Measurements from ENCODE around the gene CIDEB.

Gene CIDEB

DNA sequence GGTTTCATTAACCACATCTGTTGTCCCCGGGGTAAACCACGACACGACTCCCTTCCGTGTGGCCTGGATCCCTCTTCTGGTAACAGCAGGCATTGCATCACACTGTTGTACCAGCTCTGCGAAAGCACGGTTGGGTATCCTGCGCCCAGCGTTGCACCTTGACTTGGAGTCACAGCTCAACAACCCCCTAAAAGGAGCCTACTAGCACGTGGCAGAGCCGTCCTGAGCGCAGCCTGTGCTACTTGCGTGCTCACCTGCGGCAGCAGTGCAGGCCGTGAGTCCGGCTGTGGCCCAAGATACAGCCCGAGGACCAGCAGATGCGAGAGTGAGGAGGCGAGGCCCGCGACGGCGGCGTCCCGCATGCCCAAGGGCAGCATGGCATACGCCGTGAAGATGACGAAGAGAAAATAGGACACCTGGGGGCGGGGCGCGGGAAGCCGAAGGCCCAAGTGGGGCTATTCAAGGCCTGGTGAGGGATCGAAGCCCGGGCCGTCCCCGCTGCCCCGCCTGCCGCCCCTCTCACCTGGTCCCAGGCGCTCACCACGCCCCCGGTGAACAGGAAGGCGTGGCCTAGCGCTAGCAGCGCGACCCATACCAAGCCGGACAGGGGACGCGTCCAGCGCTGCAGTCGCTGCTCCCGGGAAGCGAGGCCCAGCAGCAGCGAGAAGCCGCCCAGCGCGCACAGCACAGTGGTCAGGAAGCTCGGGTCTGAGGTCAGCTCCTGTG is 24.7 kb upstream of the CIDEB start:
- DNase-seq, result peak in 34 of 58 donors; percentile 5 to 56 (median 36)

DNA sequence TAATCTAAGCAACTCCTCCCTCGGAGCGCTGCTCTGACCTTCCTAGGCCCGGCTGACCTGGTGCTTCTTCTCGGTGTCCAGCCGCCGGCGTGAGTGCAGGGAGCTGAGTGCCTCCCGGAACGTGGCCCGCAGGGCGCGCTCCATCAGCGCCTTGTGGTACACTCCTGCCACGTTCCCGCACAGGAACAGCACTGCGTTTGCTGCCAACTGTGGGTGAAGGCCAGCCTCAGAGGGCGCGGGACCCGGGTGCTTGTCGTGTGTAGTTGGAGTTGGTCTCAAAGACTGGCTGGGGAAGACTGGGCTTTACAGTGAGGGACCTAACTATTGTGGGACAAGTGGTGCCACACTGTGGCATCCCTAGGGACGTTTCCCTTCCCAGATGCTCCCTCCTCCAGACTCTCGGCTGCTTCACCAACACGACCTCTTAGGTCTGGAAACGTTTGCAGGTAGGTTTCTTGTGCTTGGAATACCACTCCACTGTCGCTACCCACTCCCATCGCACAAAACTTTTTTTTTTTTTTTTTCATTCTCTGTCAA is 24.0 kb upstream of the CIDEB start:
- DNase-seq, result no peak

DNA sequence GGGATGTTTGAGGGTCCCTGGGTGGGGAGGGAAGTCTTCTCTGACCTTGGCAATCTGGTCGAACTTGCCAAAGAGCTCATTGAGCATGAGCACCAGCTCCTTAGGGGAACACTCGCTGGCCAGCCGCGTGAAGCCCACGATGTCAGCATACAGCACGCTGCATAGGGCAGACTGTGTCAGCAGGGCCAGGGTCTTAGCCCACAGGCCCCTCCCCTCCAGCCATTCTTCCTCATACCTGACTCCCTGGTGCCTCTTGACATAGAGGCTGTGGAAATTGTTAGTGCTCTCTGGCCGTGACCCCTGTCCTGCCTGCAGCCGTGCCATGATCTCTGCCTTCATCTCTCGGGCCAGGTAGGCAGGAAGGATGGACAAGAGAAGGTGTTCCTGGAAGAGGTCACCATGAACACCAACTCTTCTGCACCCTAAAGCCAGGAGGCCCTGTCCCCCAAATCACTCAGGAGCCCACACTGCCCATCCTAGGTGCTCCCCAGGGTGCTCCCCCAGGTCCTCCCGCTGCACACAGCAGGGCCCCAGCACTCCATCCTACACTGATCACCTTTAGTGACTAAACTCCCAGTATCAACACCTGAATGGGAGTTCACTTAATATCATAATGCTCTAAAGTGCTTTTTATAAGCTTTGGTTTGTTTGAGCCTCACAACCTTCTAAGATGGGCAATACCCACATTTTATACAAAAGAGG is 23.3 kb upstream of the CIDEB start:
- DNase-seq, result no peak

DNA sequence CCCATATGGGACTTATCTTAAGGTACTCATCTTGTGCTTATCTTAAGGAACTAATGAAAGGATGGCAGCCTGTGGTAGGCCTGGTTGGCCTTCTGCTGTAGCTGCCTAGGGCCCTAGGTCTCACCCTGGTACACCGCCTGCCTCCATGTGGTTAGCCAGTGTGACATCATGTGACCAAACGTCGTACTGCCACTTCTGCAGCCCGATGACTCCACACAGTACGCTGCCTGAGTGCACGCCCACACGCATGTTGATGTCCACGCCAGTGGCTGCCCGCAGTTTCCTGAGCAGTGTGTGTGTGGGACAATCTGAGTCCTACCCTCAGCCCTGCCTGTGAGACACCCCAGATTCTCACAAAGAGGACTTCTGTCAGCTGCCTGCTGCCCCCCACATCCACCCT is 22.0 kb upstream of the CIDEB start:
- DNase-seq, result peak in 1 of 58 donors; percentile 18

DNA sequence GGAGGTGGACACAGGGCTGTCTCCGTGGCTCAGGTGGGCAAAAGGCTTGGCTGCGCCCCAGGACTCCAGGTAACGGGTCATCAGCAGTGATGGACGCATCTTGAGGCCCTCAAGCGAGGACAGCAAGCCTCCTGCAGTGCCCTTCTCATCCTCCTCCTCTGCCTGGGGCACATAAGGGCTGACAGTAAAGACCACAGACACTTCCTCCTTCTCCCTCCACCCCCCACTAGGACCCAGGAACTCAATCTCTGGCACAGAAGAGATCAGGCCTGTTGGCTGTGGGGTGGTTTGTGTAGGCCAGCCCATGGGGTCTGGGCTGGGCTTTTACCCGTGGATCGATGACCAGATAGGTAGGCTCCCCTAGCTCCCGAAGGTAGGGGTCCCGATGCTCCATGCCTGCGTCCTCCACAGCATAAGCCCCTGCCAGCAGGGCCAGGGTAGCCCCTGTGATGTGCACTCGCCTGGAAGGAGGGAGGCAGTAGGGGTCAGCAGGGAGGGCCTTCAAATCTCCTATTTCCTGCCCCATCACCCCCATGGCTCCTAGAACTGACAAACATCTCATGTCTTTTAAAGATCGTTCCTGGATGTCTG is 21.4 kb upstream of the CIDEB start:
- no peak for DNase-seq

DNA sequence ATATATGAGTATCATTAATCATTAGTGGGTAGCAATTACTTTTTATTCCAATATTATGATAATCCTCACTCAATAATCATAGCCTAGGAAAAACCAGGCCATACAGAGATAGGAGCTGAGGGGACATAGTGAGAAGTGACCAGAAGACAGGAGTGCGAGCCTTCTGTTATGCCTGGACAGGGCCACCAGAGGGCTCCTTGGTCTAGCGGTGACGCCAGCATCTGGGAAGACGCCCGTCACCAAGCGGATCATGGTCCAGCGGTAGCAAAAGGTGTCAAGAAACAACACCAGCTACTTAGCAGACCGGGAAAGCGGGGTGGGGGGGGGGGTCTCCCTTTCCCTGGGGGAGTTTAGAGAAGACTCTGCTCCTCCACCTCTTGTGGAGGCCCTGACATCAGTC is 20.1 kb upstream of the CIDEB start:
- DNase-seq, result peak in 21 of 58 donors; percentile 9 to 65 (median 34)

DNA sequence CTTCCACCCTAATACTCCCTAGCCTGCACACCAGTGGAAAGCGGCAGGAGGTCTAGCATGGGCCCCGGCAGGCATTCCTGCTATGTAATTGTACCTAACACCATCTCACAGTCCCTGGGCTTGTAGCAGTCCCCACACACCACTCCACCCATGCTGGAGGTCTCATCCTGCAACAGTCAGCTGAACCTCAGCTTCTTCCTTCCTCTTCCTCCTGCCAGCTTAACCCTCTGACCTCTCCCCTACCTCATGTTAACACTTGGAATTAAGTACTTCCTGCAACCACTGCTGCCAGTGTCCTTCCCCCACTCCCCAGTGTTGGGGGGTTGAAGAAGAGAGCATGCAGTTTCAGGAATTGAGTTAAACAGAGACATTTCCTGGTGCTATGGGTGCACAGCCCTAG is 19.5 kb upstream of the CIDEB start:
- no peak for DNase-seq

DNA sequence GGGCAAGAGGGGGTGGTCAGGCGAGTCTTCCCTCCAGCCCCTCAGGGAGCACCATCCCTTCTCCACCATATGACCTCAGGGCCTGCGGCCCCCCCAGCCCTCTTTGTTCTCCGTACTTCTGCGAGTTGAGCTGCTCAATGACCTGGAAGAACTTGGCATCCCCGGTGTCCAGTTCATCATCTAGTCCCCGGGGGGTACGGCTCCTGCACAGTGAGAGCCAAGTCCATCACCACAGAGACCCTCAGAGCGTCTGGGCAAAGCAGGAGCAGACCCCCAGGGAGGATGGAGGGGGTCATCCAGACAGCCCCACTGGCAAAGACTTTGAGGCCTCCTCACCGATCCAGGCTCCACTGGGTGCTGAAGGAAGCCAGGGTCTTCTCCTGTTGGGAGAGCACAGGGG is 18.2 kb upstream of the CIDEB start:
- DNase-seq, result no peak

DNA sequence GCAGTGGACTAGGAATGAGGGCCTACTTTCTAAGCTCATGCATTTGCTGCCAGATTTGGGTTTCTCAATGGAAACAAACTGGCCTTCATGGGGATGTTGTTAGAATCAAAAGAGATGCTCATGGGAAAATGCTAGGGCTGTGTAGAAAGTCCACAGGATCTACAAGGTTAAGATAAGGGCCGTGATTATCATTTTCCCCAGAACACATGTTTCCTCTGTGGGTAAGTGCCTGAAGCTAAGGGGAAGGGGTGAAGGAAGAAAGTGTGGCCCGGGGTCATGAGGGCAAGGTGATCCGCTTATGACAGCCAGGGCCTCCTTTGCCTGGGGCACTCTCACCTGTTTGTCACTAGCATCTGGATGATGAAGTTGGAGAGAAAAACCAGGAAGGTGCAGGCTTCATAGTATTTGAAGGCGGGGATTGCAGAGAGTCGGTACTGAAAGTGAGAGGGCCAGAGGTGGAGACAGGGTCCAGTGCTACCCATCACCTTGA is 17.3 kb upstream of the CIDEB start:
- no peak for DNase-seq

DNA sequence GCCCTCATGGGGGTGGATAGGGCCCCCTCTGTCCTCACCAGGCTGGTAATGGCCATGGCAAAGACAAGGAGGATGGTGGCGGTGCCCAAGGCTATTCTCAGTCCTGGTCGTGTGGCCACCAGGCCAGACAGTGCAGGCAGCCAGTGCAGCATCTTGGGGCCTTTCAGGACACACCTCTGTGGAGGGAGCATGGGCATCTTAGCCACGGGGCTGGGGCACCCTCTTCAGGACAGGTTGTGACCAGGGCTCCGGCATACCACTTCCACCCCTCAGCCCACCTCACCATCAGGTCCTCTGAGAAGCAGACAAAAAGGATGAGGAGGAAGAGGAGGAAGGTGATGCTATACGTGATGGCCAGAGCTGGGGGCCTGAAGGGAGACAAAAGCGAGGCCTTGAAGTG is 16.2 kb upstream of the CIDEB start:
- no peak for DNase-seq

DNA sequence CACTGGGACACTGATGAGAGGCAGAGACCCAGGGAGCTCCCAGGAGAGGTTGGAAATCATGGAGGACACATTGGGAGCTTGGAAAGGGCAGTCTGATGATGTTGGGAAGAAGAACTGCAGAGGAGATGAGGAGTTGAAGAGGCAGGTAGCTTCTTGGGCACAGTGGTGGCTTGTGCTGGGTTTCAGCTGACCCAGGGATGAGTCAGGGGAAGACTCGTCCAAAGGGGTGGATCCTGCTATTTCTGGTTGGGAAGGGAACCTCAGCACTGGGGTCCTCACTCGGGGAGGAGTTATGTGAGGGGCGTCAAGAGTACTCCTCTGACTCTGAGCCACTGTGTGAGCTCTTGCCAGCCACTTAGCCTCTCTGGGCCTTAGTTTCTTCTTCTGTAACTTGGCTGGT is 15.6 kb upstream of the CIDEB start:
- DNase-seq, result no peak

DNA sequence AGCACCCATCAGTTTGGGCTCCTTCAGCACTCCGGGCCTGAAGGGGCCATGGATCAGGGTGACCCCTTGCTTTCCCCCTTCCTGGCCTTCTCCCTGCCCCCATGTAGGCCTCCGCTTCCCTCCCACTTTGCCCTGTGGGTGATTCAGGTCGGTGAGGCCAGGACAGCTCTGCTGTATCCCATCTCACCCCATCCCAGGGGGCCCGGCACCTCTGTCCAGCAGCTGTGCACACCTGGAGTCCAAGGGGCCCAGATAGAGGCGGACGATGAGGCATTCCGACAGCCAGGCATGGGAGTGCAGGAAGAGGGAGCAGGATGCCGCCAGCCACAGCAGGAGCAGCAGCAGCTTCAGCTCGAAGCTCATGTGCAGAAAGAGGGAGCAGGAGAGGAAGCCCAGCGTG is 14.9 kb upstream of the CIDEB start:
- no peak for DNase-seq

DNA sequence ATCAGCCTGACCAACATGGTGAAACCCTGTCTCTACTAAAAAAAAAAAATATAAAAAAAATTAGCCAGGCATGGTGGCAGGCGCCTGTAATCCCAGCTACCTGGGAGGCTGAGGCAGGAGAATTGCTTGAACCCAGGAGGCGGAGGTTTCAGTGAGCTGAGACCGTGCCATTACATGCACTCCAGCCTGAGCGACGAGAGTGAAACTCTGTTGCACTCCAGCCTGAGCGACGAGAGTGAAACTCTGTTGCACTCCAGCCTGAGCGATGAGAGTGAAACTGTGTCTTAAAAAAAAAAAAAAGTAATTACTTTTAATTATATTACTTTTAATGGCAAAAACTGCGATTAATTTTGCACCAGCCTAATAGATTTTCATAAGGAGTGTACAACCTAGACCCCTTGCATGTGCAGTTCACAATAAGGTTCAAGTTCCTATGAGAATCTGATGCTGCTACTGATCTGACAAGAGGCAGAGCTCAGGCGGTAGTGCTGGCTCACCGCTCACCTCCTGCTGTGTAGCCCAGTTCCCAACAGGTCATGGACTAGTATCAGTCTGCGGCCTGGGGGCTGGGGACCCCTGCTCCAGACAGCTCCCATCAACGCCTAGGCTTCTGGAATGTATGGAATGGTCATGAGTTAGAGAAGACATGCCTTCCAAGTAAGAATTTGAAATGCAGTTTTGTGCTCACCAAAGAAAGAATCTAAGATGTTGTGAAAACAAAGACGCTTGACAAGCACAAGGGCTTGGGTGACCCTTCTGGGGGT is 13.6 kb upstream of the CIDEB start:
- no peak for DNase-seq

DNA sequence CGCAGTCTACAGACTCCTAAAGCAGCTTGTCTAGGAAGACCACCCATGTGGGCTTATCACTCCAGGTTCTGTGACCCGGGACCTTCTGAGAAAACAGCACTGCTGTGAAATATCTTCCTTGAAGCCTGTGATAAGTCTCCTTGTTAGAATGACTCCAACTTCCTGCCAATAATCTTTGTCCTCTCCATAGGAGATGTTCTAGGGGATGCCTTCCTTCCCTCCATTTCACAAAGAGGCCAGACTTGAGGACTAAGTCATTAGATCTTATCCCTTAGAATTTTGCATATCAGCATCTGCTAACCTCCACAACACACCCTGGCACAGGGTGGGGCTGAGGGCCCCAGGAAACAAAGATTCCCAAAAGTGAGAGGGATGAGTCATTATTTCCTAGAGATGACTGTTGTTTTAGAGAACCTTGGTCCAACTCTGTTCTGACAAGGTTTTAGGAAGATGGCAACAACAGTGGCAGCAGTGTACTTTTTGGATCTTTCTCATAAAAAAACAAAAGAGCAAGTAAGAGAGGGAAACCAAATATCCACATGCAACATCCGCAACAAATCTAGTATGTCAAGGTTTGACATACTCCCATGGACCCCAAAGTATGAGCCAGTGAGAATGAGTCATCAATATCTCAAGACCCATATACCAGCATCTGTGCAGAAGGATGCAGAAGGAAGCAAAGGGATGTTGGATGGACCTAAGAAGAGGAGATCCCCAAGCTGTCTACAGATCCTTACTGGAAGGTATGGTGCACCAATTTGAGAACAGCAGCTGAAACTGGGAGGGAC is 9.6 kb upstream of the CIDEB start:
- no peak for DNase-seq

DNA sequence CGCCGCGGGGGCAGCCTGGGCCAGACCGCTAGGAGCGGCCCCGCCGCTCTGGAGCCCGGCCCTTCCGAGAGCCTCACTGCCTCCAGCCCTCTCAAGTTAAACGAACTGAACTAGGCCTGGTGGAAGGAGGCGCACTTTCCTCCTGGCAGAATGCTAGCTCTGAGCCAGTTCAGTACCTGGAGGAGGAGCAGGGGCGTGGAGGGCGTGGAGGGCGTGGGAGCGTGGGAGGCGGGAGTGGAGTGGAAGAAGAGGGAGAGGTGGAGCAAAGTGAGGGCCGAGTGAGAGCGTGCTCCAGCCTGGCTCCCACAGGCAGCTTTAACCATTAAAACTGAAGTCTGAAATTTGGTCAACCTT is 8.8 kb upstream of the CIDEB start:
- no peak for DNase-seq

DNA sequence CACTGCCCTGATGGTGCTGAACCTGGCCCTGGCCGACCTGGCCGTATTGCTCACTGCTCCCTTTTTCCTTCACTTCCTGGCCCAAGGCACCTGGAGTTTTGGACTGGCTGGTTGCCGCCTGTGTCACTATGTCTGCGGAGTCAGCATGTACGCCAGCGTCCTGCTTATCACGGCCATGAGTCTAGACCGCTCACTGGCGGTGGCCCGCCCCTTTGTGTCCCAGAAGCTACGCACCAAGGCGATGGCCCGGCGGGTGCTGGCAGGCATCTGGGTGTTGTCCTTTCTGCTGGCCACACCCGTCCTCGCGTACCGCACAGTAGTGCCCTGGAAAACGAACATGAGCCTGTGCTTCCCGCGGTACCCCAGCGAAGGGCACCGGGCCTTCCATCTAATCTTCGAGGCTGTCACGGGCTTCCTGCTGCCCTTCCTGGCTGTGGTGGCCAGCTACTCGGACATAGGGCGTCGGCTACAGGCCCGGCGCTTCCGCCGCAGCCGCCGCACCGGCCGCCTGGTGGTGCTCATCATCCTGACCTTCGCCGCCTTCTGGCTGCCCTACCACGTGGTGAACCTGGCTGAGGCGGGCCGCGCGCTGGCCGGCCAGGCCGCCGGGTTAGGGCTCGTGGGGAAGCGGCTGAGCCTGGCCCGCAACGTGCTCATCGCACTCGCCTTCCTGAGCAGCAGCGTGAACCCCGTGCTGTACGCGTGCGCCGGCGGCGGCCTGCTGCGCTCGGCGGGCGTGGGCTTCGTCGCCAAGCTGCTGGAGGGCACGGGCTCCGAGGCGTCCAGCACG is 8.2 kb upstream of the CIDEB start:
- no peak for DNase-seq

DNA sequence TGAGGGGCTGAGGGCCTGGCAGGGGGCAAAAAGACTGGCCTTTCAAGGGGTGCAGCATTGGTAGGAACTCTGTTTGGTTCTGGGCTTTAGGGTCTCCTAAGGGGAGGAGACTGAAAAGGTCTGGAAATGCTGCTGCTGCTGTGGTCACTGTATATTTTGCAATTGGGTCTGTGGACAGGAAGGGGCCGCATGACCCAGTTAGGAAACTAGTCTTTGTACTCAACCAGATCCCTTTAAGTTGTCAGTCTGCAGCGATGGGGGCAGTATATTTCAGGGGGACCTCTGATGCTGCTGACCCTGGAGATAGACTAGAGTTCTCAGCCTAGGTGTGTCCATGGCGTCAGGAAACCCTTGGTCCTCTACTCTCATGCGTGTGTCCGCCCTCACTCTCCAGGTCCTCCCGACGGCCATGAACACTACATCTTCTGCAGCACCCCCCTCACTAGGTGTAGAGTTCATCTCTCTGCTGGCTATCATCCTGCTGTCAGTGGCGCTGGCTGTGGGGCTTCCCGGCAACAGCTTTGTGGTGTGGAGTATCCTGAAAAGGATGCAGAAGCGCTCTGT is 7.5 kb upstream of the CIDEB start:
- DNase-seq, result peak in 2 of 58 donors; percentile 8 to 29

DNA sequence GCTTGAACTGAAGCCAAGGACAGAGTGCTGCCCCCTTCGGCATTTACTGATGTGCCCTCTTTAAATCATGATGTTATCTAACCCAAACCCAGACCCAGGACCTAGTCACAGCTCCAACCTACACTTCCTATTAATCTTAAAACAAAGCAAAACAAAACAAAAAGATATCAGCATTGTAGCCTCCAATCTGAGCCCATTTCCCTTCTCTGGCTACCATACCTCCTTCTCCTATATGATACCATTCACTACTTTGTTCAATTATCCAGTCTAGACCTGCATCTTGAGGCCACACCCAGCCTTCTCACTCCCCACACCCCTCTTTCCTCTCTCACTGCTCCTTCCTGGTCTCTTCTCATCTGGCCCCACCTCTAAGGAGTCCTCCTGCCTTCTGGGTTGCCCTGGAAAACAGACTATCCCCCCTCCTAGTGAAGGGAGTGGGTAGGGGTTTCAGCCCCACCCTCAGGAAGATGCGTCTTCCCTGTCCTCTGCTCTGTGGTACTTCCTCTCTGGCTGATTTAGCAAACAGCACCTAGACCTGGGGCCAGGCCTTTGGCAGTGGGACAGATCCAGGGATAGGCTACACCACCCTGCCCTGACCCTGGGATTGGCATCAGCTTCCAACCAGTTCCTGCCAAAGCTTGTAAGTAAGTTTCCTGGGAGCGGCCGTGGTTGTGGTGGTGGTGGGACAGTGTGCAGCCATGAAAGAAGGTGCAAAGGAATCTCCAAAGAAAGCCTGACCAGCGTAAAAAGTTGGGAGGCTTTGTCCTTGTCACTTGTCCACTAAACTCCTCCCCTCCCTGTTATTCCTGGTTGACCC is 6.8 kb upstream of the CIDEB start:
- no peak for DNase-seq

DNA sequence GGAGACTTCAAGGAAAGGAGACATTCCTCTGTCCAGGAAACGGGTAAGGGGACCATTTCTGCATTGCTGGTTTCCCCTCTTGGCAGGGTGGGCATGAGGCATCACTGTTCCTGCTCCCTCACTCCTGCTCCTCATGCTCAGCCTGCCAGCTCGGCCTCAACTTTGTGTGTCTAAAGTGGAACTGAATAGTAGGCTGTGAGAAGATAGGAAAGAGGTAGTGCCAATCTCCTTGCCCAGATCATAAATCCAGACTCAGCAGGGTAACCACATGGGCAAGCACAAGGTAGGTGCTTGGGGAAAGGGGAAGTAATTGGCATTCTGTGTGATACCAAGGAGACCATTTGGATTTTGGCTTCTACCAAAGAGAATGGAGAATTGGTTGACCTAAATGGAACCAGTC is 6.1 kb upstream of the CIDEB start:
- peak in 1 of 58 donors; percentile 19 for DNase-seq
